ENCODE results near the gene ENOX1.
"Not testable (repeated sequence)": the region's sequence is repeated elsewhere in the genome, so short reads cannot be mapped to it uniquely, and the experiment has no call there.

The ENOX1 gene

DNA sequence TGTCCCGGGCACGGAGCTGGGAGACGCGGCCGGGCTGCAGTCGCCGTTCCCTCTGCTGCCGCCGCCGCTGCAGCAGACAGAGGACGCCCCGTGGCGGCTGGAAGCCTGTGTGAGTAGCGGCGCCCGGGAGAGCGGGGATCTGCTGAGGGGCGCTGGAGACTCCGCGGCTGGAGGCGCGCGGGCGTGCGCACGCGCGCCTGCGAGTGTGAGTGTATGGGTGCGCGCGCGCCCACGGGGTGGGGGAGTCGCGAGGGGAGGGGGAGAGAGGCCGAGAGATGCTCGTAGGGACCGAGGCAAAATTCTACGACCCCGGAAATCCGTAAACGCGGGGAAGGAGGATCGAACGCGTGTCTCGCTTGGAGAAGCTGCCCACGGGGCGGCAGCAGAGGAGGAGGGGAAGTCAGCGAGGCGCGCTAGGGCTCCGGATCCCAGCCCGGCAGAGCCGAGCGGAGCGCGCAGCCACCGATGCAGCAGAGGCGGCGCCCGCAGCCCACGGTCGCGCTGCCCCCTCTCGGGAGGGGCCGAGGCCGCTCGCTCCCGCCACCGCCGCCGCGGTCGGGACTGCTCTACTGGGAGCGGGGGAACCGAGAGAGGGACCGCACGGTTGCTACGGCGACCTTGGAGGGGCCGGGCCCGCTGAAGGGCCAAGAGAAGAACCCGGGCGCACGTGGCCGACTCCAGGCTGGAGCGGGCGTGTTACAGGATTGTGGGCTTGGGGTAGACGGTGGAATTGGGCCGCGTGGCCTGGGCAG is at the start of gene ENOX1:
Gene ENOX1 (minus strand): TSS at position 207 of the 752 bp plus-strand sequence.
- TF ChIP-seq, protein P1, sequence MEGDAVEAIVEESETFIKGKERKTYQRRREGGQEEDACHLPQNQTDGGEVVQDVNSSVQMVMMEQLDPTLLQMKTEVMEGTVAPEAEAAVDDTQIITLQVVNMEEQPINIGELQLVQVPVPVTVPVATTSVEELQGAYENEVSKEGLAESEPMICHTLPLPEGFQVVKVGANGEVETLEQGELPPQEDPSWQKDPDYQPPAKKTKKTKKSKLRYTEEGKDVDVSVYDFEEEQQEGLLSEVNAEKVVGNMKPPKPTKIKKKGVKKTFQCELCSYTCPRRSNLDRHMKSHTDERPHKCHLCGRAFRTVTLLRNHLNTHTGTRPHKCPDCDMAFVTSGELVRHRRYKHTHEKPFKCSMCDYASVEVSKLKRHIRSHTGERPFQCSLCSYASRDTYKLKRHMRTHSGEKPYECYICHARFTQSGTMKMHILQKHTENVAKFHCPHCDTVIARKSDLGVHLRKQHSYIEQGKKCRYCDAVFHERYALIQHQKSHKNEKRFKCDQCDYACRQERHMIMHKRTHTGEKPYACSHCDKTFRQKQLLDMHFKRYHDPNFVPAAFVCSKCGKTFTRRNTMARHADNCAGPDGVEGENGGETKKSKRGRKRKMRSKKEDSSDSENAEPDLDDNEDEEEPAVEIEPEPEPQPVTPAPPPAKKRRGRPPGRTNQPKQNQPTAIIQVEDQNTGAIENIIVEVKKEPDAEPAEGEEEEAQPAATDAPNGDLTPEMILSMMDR (IDR thresholded peaks at IDR 0.05; ENCODE audit: control insufficient read depth, insufficient read depth, low read depth, low read length, missing control alignments), result peak; percentile 12
- H3K4me3 ChIP-seq (ENCODE audit: control insufficient read depth, low read depth, low read length), result peak within 1 kb of the TSS; percentile 63
- DNase-seq (ENCODE audit: low read depth), result no peak

DNA sequence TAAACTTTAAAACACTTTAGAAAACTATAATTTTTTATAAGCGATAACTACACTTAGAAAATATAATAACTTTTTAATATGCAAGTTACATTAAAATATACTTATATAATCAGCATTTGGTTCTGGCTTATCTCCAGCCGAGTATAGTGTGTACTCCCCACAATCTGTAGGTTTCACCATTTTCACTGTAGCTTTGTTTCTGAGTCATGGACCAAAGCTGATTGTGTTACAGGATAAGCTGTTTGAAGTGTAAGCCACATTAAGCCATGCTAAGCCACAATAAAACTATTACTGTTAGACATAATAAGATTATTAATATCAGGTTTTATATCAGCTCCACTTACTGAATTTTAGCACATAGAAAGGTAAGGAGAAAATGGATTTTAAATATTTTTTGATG is 48.9 kb upstream of the ENOX1 start:
- DNase-seq (ENCODE audit: low read depth), result no peak

DNA sequence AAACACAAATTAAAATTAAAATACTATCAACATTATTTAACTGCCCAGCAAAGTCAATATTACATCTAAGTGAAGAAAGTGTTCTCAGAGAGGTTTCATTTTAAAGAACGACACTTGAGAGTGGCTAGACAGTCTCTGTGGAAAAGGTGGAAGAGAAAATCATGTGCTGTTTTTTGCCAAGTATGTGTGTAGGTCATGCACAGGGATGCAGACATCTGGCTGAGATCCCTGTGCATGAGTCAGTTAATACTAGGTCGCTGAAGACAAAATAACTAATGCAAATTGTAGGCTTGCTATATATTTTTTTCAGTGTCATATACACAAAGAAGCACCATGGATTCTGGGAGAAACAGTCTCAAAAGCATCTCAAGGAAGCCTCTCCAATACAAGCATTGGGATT is 44.3 kb upstream of the ENOX1 start:
- DNase-seq (ENCODE audit: low read depth), result no peak
- no peak overlapping the region for H3K4me3 ChIP-seq (ENCODE audit: control insufficient read depth, low read depth, low read length)
- TF ChIP-seq, protein P1 (IDR thresholded peaks at IDR 0.05; ENCODE audit: control insufficient read depth, insufficient read depth, low read depth, low read length, missing control alignments), result no peak

More for the DNA sequence above, 48.9 kb upstream of the ENOX1 start:
- TF ChIP-seq, protein P1 (IDR thresholded peaks at IDR 0.05; ENCODE audit: control insufficient read depth, insufficient read depth, low read depth, low read length, missing control alignments), result no peak
- H3K4me3 ChIP-seq (ENCODE audit: control insufficient read depth, low read depth, low read length), result no peak overlapping the region

DNA sequence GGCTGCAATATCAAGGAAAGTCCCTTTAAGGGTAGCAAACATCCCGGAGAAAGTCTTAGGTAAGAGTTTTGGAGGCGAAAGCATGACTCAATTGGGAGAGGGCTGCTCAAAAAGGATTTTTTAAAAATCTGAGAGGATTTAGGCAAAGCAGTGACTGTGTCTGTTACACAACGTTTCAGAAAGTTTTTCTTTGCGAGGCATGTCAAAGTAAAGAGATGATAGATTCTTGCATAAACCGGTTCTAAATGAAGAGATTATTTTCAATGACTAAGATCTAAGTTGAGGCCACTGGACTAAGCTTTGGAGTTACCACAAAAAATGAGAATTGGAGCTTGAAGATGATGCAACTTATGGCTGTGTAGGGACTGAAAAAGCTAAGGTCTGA is 43.7 kb upstream of the ENOX1 start:
- TF ChIP-seq, protein P1 (IDR thresholded peaks at IDR 0.05; ENCODE audit: control insufficient read depth, insufficient read depth, low read depth, low read length, missing control alignments), result no peak
- H3K4me3 ChIP-seq (ENCODE audit: control insufficient read depth, low read depth, low read length), result no peak overlapping the region
- peak; percentile 91 for DNase-seq (ENCODE audit: low read depth)

DNA sequence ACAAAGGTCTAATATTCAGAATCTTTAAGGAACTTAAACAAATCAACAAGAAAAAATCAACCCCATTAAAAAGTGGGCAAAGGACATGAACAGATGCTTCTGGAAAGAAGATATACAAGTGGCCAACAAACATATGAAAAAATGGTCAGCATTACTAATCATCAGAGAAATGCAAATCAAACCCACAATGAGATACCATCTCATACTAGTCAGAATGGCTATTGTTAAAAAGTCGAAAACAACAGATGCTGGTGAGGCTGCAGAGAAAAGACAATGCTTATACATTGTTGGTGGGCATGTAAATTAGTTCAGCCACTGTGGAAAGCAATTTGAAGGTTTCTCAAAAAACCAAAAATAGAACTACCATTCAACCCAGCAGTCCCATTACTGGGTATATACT is 37.9 kb upstream of the ENOX1 start:
- not testable (repeated sequence) for H3K4me3 ChIP-seq (ENCODE audit: control insufficient read depth, low read depth, low read length); DNase-seq (ENCODE audit: low read depth)

DNA sequence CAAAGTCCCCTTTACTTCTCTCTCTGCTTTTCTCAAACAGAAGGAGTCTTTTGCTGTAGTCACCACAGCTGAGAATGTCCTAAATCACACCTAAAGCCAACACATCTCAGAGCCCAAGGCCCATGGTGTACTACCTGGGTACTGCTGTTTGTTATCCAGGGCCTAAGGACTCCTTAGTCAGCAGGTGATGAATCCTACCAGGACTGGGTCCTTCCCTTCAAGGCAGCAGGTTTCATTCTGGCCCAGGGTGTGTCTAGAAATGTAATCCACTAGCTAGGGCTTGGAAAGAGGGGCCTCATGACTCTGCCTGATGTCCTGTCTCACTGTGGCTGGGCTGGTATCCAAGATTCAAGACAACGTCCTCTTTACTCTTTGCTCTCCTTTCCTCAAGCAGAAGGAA is 36.2 kb upstream of the ENOX1 start:
- no peak for DNase-seq (ENCODE audit: low read depth)
- H3K4me3 ChIP-seq (ENCODE audit: control insufficient read depth, low read depth, low read length), result no peak overlapping the region
- TF ChIP-seq, protein P1 (IDR thresholded peaks at IDR 0.05; ENCODE audit: control insufficient read depth, insufficient read depth, low read depth, low read length, missing control alignments), result no peak

DNA sequence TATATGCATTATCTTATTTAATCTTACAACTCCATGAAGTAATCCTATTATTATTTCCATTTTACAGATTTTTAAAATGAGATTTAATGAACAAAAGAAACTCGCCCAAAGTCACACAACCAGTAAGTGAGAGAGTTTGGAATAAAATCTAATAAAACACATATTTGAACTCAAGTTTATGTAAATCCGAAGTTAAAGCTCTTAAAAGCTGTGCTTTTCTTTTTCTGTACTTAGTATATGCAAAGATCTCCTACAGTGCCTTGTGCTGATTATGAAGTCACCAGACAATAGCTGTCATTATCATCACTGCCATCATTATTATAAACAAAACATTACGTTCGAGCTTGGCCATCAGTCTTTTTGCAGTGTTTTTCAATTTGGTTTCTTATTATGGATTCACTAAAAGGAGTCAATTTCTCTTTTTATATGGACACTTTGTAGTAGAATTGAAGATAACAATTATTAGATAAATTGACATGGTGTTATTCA is 29.7 kb upstream of the ENOX1 start:
- no peak for DNase-seq (ENCODE audit: low read depth)
- H3K4me3 ChIP-seq (ENCODE audit: control insufficient read depth, low read depth, low read length), result no peak overlapping the region
- TF ChIP-seq, protein P1 (IDR thresholded peaks at IDR 0.05; ENCODE audit: control insufficient read depth, insufficient read depth, low read depth, low read length, missing control alignments), result no peak

Measured in AG09309 (cell line).